Psoas muscle (tissue), 8 donors: ENCODE results near the gene CISH. TPM values are rescaled to one million over a fixed set of nuclear protein-coding genes. Genes with fewer than 3 reads are reported as not detected.

Experiments used
- ATAC-seq, 4 donors: fragments of 200-7000 bp; cut with Tn5 transposase; one replicate each; pipeline ENCODE4 v1.9.1; 2020; ENCODE audit warnings: moderate library complexity in 3 of 4, mild to moderate bottlenecking in 2 of 4
- DNase-seq, 2 donors: peaks; one replicate each; pipeline ENCODE4 v3.0.0-alpha.2; 2020
- H3K27ac ChIP-seq: fragments of 200-600 bp; one replicate; pipeline ENCODE4 v1.8.0; 2022
- H3K27me3 ChIP-seq, 3 donors: fragments of 200-600 bp in 1 of 3; one replicate each; pipeline versions ENCODE4 v1.6.1 to v1.8.0; 2013 to 2022; ENCODE audit warnings: low read length in 2 of 3, mild to moderate bottlenecking in 2 of 3, moderate library complexity in 1 of 3; ENCODE audit not compliant: insufficient read depth in 3 of 3
- H3K36me3 ChIP-seq, 2 donors: fragments of 200-600 bp in 1 of 2; one replicate each; pipeline versions ENCODE4 v1.6.1 to v1.8.0; 2013 to 2022; ENCODE audit warnings: low read depth in 1 of 2, mild to moderate bottlenecking in 1 of 2, moderate library complexity in 1 of 2; ENCODE audit not compliant: insufficient read depth in 1 of 2
- H3K4me1 ChIP-seq: fragments of 200-600 bp; one replicate; pipeline ENCODE4 v1.8.0; 2022
- H3K4me3 ChIP-seq: fragments of 200-600 bp; one replicate; pipeline ENCODE4 v1.8.0; 2022; ENCODE audit warnings: mild to moderate bottlenecking
- H3K9me3 ChIP-seq: fragments of 200-600 bp; one replicate; pipeline ENCODE4 v1.8.0; 2022
- CTCF ChIP-seq: fragments of 200-600 bp; IDR thresholded peaks from one replicate; pipeline ENCODE4 v1.8.0; 2022; ENCODE audit warnings: antibody characterized with exemption
- WGBS, 3 donors: extraction: QIAGEN DNeasy Blood & Tissue Kit; methylation state at CpG; one replicate each; pipeline versions ENCODE4 v1.1.6 to v1.1.7; 2013; 5-methylcytosine and 5-hydroxymethylcytosine counted together
- intact Hi-C, 2 donors: fragments of 100-400 bp; cut with DNase I; formaldehyde crosslinking; loops; one replicate each; pipeline versions ENCODE4 v1.11.0 to v1.14.2; 2022
- polyA plus RNA-seq, 3 donors: library from polyadenylated mRNA; stranded (reverse); fragments of 200-250 nt; gene quantifications; one replicate each; pipeline ENCODE4 v1.2.3, GENCODE V29; 2013
- total RNA-seq, 4 donors: library from RNA; stranded (reverse); fragmentation: NEBNext Ultra II Directional in 2 of 4; extraction: Animal tissue kit (Norgen Biotek cat#: 25700) in 2 of 4; gene quantifications; one replicate each; pipeline versions ENCODE4 v1.2.1 to v1.2.4, GENCODE V29; 2021 to 2023
- donor health status: healthy with polysubstance abuse.
- donor health status: DM: no; HTN: no; CAD: no; lungs with moderate emphysema.
- donor health status: Bipolar disorder and iron deficiency.
- donor health status: healthy.
- donor health status: DM: yes; HTN: yes; CAD: no.
- donor health status: DM: no; HTN: no; CAD: no.
- donor health status: DM: no; HTN: no; CAD: no.
- donor health status: DM: yes; HTN: yes; CAD: no.

The CISH gene
- total and polyA plus RNA-seq, 7 donors = 12.8 to 75.1 (median 26.3) TPM

DNA sequence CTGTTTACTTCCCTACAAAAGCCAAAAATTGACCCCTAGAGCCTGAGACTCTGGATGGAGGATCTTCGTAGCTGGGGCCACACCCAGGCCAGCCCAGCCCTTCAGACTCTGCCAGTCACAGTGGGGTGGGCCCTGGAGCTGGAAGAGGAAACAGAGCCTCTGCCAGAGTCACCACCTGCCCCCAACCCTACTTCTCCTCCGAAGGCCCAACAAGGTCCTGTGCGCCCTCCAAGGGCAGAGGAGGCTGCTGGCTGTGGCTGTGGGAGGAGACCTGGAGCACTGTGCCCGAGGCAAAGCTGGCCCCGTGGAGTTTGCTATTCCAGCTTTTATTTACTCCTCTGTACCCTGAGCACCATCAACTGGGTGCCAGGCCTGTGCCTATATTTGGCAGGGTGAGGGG lies 19.0 kb downstream of the CISH start:
- Histone ChIP-seq H3K4me3 (no peak overlapping the region), H3K27ac (peak overlapping the region; percentile 67), H3K27me3 (no peaks in the 10 kb centered on the region), H3K36me3 (no peaks in the 10 kb centered on the region), H3K4me1 (peaks cover 32% of the 10 kb centered on the region), H3K9me3 (no peaks in the 10 kb centered on the region)
- 29 to 41% (median 36%) methylated on average over 5 of the region's 5 CpGs for WGBS, 3 donors
- DNase-seq (peak in 1 of 2 donors; percentile 53), ATAC-seq (peak; percentile 6 to 20 (median 10))
- intact Hi-C loops = no loop called here
- TF ChIP-seq CTCF = no peak

- no peaks in the 10 kb centered on the region for H3K9me3 ChIP-seq
- DNase-seq (peak in 1 of 2 donors; percentile 36), ATAC-seq (no peak)
- intact Hi-C loops = no loop called here
- H3K4me1 ChIP-seq = peaks cover 45% of the 10 kb centered on the region
- no peak overlapping the region for H3K4me3 ChIP-seq
- no peaks in the 10 kb centered on the region for H3K36me3 ChIP-seq
- TF ChIP-seq CTCF = no peak
- no peak overlapping the region for H3K27ac ChIP-seq
- H3K27me3 ChIP-seq = no peaks in the 10 kb centered on the region
- WGBS, 3 donors = 73 to 75% (median 74%) methylated on average over 7 to 9 of the region's 9 CpGs
These were observed 20.3 kb downstream of the CISH start for GRCh38 chr3:50591196-50591741.

GRCh38 chr3:50588759-50589433 lies 22.7 kb downstream of the CISH start:
- Histone ChIP-seq H3K4me3 (no peak overlapping the region), H3K27me3 (no peaks in the 10 kb centered on the region), H3K36me3 (no peaks in the 10 kb centered on the region), H3K9me3 (no peaks in the 10 kb centered on the region), H3K4me1 (peaks cover 68% of the 10 kb centered on the region), H3K27ac (peak overlapping the region; percentile 69)
- WGBS, 3 donors = 92 to 95% (median 92%) methylated on average over 4 of the region's 4 CpGs
- no peak for DNase-seq
- TF ChIP-seq CTCF = no peak
- no peak for ATAC-seq
- intact Hi-C loops = no loop called here

DNA sequence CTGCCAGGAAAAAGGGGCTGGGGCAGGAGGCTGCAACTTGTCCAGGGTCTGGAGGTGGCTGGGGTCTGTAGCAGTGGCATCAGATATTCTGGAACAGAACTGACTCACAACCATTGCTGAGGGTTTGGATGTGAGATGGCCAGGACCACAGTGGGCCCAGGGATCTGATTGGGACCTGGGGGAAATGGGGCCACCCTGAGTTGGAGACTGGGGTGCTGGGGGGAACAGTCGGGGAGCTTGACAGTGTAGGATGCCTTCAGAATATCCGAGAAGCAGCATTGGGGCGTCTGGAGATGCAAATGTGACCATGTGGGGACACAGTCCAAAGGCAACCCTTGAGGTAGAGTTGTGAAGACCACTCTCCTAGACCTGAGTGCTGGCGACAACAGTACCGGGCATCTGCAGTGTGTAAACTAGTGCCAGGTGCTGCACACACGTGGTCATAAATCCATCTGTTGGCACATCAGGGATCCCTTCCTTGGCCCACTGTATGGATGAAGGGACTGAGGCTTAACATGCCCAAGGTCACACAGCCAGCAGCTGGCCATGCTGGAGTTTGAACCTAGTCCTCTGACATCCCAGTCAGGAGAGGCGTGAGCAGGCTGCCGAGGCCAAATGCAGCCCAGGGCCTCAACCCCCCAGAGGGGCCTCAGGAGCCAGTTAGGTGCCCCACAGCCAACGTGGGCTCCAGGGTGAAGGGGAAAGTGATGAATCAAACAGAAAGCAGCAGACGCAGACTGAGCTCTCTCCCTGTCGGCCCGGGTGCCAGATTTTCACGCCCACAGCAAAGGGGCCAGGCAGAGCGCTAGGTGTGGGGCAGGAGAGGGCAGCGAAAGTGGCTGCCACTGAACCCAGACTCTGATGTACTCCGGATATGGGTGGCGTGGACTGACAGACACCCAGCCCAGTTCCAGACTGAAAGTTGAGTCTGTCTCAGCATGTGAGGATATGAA lies 23.5 kb downstream of the CISH start:
- intact Hi-C loops = no loop called here
- Histone ChIP-seq H3K36me3 (no peaks in the 10 kb centered on the region), H3K27me3 (no peaks in the 10 kb centered on the region), H3K9me3 (no peaks in the 10 kb centered on the region), H3K4me1 (peaks cover 73% of the 10 kb centered on the region), H3K4me3 (no peak overlapping the region), H3K27ac (peak overlapping the region; percentile 69)
- no peak for TF ChIP-seq CTCF
- DNase-seq = peak in 1 of 2 donors; percentile 59
- 42 to 63% (median 44%) methylated on average over 17 of the region's 17 CpGs for WGBS, 3 donors
- peak in 3 of 4 donors; percentile 2 to 18 (median 15) for ATAC-seq
